GM21528 (cell line): ENCODE results near the gene TLR3.
"Not testable (repeated sequence)": the region's sequence is repeated elsewhere in the genome, so short reads cannot be mapped to it uniquely, and the experiment has no call there.

Experiments used
- ATAC-seq: cut with Tn5 transposase; IDR thresholded peaks from one replicate; pipeline ENCODE4 v1.9.1; 2021; ENCODE audit warnings: mild to moderate bottlenecking, moderate library complexity; ENCODE audit not compliant: unreplicated experiment, low FRiP score

TLR3 gene

GRCh38 chr4:186040316-186040715 lies 28.6 kb upstream of the TLR3 start:
- ATAC-seq = no peak

DNA sequence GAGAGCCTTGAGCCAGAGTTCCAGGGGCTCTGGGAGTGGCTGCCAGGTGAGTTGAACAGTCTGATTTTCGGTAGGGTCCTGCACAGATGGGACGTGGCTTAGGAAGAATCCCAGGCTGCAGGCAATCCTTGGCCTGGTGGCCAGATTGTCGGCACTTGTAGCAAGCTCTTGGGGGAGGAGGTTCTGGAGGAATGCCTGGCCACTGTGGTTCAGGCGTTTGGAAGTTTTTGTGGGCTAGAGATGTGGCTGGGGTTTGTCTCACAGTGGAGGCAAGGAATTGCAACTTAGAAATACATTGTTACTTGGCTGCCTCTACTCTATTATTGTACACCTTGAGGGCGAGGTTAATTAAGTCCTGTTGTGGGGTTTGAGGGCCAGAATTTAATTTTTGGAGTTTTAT lies 21.5 kb upstream of the TLR3 start:
- not testable (repeated sequence) for ATAC-seq

GRCh38 chr4:186050135-186050534 lies 18.8 kb upstream of the TLR3 start:
- ATAC-seq = not testable (repeated sequence)

DNA sequence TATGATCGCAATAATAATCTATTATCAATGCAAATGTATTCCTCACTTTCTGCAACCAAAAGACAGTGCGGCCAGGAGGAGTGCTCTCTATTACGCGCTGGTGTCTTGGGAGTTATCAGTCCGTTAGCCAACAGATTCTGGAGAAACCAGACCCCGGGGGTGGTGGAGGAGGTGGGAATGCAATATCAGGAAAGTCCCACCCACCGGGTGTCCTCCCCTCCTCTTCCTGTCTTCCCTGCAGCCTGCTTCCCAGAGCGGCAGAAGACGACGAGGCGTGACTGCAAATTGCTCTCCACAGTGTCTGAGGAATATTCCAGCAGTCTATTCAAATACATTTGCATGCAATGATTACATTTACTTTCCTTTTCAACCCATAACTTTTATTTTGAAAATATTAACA lies 17.9 kb upstream of the TLR3 start:
- no peak for ATAC-seq

GRCh38 chr4:186058253-186058979 lies 10.5 kb upstream of the TLR3 start:
- ATAC-seq = peak; percentile 100

DNA sequence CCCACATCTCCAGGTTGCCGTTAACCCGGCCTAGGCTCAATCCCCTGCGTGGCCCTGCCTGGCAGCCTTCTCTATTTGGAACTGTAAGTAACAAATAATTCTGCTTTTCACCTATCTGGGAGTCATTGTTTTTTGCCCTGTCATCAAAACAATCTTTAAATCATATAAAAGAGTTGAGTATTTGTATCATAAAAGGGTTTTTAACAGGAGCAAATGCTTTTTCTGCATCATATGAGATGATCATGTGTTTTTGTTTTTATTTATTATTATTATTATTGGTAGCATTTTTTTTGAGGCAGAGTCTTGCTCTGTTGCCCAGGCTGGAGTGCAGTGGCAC lies 10.0 kb upstream of the TLR3 start:
- ATAC-seq = no peak

DNA sequence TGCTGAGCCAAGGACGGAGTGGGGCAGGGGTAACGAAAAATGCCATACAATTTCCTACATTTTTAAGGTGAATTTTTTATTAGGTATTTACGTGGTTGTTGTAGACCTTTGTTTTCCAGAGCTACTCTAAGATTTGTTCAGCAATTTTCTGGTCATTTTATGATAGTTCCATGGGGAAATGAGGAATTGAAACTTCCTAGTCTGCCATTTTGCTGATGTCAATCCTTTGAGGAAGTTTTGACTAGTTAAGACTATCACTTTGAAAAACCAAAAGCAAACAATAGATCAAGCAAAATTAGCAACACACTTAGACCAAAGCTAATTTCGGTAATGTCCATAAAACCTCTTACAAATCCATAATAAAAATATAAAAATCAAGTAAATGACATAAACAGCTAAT lies 7.0 kb upstream of the TLR3 start:
- ATAC-seq = no peak

DNA sequence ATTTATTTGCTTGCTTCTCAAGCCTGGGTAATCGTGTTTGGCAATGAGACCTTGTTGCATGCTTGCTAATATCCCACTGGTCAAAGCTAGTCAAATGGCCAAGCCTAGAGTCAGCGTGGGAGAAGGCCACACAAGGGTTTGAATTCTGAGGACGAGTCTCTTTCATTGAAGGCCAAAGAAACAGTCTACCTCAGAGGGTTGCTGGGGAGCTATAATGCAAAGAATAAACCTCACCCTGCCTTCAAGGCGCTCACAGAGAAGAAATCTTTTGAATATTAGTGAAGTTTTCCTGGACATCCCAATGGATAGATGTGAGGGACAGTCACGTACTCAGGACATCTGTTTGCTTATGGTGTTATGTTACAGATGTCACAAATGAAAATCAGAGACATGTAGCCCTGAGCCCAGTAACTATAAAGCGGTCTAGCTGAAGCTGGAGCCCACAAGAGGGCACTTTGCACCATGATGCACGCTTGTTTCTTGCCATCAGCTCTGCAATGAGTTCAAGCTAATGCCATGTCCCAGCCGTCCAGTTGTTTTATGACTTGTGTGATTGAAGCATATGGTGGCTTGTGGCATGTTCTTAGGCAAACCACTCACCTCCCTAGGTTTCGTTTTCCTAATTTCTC lies 1.1 kb upstream of the TLR3 start:
- ATAC-seq = peak; percentile 85

DNA sequence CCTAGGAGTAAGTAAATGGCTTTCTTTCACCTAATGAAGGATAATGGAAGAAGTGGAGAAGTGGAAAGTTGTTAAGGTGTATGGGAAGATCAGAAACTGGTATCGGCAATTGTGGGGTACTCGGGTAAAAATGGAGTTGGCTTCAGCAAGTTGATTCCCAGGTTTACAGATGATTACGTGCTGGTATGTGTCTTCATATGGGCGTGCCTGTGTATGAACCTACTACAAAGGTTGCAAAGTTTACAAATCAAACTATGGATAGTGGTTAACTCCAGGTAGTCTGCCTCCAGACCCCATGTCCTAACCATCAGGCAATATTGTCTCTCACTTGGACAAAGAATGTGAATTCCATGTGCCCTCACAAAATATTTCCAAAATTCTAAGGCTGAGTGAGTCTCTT lies 773 bp downstream of the TLR3 start:
- no peak for ATAC-seq

- no peak for ATAC-seq
Observed at GRCh38 chr4:186072516-186072915, 3.6 kb downstream of the TLR3 start.

- no peak for ATAC-seq
Observed at GRCh38 chr4:186074189-186074588, 5.2 kb downstream of the TLR3 start.

- ATAC-seq = no peak
Observed at GRCh38 chr4:186078981-186079638, 10.2 kb downstream of the TLR3 start.

DNA sequence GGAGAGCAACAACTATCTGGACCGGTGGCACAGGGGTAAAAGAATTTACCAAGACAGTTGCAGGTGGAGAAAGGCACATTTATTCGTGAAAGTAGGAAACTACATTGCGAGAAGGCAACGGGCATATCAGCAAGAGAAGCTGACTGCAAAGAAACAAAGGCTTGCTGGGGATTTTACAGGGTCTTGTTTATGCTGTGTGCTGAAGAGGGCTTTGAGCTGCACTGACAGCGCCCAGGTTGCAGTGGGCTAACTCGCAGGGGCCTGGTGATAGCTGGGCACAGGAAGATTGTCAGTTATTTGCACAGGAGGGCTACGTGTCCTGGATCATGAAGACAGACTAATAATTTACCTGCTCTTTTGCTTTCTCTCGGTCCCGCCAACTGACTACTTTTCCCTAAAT lies 10.7 kb downstream of the TLR3 start:
- ATAC-seq = no peak

DNA sequence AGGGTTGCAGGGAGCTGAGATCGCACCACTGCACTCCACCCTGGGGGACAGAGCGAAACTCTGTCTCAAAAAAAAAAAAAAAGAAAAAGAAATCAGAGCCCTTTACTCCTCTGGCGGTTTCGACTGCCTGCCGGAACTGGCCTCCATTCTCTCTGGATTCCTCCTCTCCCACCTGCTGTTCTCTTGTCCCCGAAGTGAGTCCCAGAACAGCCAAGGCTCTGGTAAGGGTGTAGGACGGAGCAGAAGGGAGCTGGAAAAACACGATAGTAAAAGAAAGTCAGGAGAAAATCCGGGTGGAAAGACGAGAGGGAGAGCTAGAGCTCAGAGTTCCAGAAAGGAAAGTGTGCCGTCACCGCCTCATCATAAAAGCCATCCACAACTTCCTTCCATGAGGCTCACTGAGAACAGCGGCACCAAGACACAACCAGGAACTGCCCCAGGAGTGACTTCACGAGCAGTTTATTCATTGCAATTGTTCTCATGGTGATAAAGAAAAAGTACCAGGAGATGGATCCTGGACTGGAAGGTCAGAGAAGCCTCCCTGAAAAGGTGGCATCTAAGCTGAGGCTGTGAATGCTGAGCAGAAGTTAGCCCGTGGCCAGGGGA lies 12.3 kb downstream of the TLR3 start:
- no peak for ATAC-seq

DNA sequence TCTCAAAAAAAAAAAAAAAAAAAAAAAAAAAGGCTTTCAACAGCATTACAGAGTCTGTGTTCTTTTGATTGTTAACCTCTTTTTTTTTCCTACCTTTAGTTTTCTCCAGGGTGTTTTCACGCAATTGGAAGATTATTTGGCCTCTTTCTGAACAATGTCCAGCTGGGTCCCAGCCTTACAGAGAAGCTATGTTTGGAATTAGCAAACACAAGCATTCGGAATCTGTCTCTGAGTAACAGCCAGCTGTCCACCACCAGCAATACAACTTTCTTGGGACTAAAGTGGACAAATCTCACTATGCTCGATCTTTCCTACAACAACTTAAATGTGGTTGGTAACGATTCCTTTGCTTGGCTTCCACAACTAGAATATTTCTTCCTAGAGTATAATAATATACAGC lies 13.3 kb downstream of the TLR3 start:
- no peak for ATAC-seq

DNA sequence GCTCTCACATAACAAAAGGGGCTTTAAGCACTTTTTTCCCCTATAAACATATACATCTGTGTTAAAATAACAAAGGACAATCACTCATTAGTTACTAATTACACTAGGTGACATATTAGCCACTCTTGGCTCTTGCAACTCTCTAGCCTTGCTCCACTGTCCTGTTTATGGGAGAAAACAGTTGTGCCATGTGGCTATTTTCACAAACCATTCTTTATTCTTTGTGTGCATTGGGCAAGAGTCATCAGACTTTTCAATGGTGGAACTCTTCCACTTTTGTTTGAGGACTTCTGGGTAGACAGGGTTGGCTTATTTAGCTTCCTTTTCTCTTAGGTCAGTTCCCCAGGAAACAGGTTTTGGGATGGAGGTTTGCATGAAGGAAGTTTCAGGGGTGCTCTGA lies 19.6 kb downstream of the TLR3 start:
- no peak for ATAC-seq

DNA sequence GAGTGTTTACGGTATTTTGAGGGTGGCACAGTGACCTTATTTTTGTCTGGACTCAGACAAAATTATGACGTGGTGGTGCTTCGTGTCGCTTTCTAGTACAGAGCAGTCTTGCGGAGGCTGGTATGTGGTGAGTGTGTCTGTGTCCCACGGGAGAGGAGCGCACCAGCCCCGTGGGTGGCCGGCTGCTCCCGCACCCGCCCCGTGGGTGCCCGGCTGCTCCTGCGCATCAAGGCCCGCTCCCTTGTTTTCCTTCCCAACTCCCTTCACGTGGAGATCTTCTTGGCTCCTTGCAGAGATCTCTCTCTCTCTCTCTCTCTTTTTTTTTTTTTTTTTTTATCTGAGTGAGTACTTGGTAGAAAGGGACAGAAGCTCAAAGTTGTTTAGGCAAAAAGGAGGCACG lies 23.3 kb downstream of the TLR3 start:
- no peak for ATAC-seq

DNA sequence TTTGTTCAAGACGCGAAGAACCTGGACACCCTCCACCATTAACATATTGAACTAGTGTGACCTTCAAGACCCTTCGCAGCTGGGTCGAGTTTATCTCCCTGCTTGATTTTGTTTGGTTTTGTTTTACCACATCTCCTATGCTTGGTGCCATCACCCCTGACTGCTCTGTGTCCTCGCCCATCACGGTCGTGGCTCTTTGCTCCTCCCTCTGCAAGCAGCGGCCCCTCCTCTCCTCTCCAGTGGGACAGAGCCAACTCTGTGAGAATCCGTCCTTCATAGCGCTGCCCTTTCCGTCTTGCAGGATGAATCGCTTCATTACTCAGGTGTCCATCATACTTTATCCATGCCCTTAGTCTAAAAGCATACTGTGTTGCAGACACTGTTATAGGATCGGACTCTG lies 26.4 kb downstream of the TLR3 start:
- ATAC-seq = no peak

- no peak for ATAC-seq
Observed at GRCh38 chr4:186096681-186097165, 27.8 kb downstream of the TLR3 start.

- ATAC-seq = no peak
Observed at GRCh38 chr4:186097386-186097785, 28.4 kb downstream of the TLR3 start.

DNA sequence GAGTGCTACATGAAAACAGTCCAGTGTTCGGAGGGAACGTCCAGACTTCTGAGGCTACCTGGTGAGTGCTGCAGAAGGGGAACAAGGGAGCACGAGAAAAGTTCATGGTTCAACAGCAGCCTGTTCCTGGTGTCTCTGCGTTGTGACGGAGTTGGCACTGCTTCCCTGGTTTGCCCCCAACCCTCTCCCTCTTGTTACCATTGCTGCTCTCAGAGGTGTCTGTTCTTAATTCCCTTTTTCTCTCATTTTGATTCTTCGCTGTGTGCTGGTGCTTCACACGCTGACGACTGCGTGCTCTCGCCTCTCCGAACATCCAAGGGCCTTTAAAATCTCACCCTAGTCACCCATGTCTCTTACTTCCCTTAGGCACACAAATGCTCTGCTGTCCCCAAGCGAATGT lies 34.0 kb downstream of the TLR3 start:
- ATAC-seq = no peak
